SK-N-SH (cell line): Measurements from ENCODE around the gene PCGF2. TPM values are rescaled to one million over a fixed set of nuclear protein-coding genes. Genes with fewer than 3 reads are reported as not detected.

Experiments used
- CTCF ChIA-PET: fragments of 300-600, 350-600 bp; formaldehyde crosslinking; extraction: SDS; loops from one replicate; lab custom pipeline; 2021; lab: Yijun Ruan, JAX
- POLR2A ChIA-PET: fragments of 350-600 bp; sonication (Branson Sonifier 250); formaldehyde crosslinking; extraction: SDS; loops from one replicate; lab custom pipeline; 2020; ENCODE audit warnings: antibody characterized with exemption, inconsistent platforms; lab: Yijun Ruan, JAX
- DNase-seq: peaks from one replicate; pipeline ENCODE4 v3.0.0; 2012
- H2AFZ ChIP-seq: fragments of 200-600 bp; sonication (generic); 2 replicates; pipeline ENCODE4 v1.8.1; 2016; ENCODE audit warnings: antibody characterized with exemption, mild to moderate bottlenecking, low read depth
- H3F3A ChIP-seq: fragments of 200-600 bp; sonication (generic); replicated peaks from 2 replicates; pipeline ENCODE3; 2016; ENCODE audit warnings: antibody characterized with exemption, mild to moderate bottlenecking; ENCODE audit not compliant: insufficient read depth
- H3K27ac ChIP-seq, 2 experiments: fragments of 200-500 bp in 1 of 2; fragments of 200-600 bp in 1 of 2; sonication (Bioruptor generic) in 1 of 2; sonication (generic), shearing (Covaris generic) in 1 of 2; 2 replicates each; pipeline versions ENCODE4 v1.5.1 to v1.6.1; 2014 to 2016; ENCODE audit warnings: low read depth in 2 of 2, inconsistent platforms in 1 of 2, low read length in 1 of 2, mild to moderate bottlenecking in 1 of 2, mixed read lengths in 1 of 2
- H3K27me3 ChIP-seq: fragments of 200-600 bp; sonication (generic), shearing (Covaris generic); 2 replicates; pipeline ENCODE4 v1.6.1; 2016; ENCODE audit warnings: mixed run types; ENCODE audit not compliant: insufficient read depth
- H3K36me3 ChIP-seq, 2 experiments: fragments of 200-500 bp in 1 of 2; fragments of 200-600 bp in 1 of 2; sonication (Bioruptor generic) in 1 of 2; sonication (generic) in 1 of 2; replicated peaks in 1 of 2; 2 replicates each; pipeline versions ENCODE3 to v1.5.1; 2014 to 2016; ENCODE audit warnings: low read length in 1 of 2, mild to moderate bottlenecking in 1 of 2; ENCODE audit not compliant: insufficient read depth in 2 of 2, control insufficient read depth in 1 of 2
- H3K4me1 ChIP-seq, 2 experiments: fragments of 200-500 bp in 1 of 2; fragments of 200-600 bp in 1 of 2; sonication (Bioruptor generic) in 1 of 2; sonication (generic), shearing (Covaris generic) in 1 of 2; 2 replicates each; pipeline versions ENCODE4 v1.5.1 to v1.6.1; 2014 to 2016; ENCODE audit warnings: low read depth in 1 of 2, low read length in 1 of 2, mixed run types in 1 of 2; ENCODE audit not compliant: insufficient read depth in 2 of 2, control insufficient read depth in 1 of 2
- H3K4me2 ChIP-seq: fragments of 200-600 bp; sonication (generic), shearing (Covaris generic); 2 replicates; pipeline ENCODE4 v1.6.1; 2017; ENCODE audit warnings: mixed run types
- H3K4me3 ChIP-seq, 2 experiments: fragments of 200-500 bp in 1 of 2; fragments of 200-600 bp in 1 of 2; sonication (Bioruptor generic) in 1 of 2; sonication (generic), shearing (Covaris generic) in 1 of 2; 2 replicates each; pipeline versions ENCODE4 v1.5.1 to v1.8.1; 2014 to 2016; ENCODE audit warnings: low read depth in 2 of 2, inconsistent platforms in 1 of 2, low read length in 1 of 2, mild to moderate bottlenecking in 1 of 2, mixed read lengths in 1 of 2, moderate library complexity in 1 of 2
- H3K79me2 ChIP-seq: fragments of 200-600 bp; sonication (generic); 2 replicates; pipeline ENCODE4 v1.8.1; 2017; ENCODE audit warnings: mild to moderate bottlenecking; ENCODE audit not compliant: insufficient read depth
- H3K9ac ChIP-seq: fragments of 200-600 bp; sonication (generic); 2 replicates; pipeline ENCODE4 v1.6.1; 2017; ENCODE audit warnings: mixed run types
- H3K9me2 ChIP-seq: fragments of 200-600 bp; sonication (generic); 2 replicates; pipeline ENCODE4 v1.6.1; 2017; ENCODE audit warnings: mixed run types
- H3K9me3 ChIP-seq: fragments of 200-600 bp; sonication (generic); 2 replicates; pipeline ENCODE4 v1.6.1; 2017; ENCODE audit warnings: mixed run types, mild to moderate bottlenecking, moderate library complexity
- H4K20me1 ChIP-seq: fragments of 200-600 bp; sonication (generic); 2 replicates; pipeline ENCODE4 v1.6.1; 2017; ENCODE audit warnings: mild to moderate bottlenecking, mixed run types; ENCODE audit not compliant: insufficient read depth
- EZH2phosphoT487 ChIP-seq: fragments of 200-600 bp; sonication (generic); IDR thresholded peaks from 2 replicates; pipeline ENCODE4 v1.6.1; 2017; ENCODE audit warnings: low read depth, mixed run types, mild to moderate bottlenecking, antibody characterized with exemption, moderate library complexity, borderline replicate concordance
- FOXJ3 ChIP-seq: sonication (generic); formaldehyde crosslinking; IDR thresholded peaks from 2 replicates; pipeline ENCODE4 v1.5.1; 2020; ENCODE audit warnings: mild to moderate bottlenecking, missing genetic modification reagents
- FOXM1 ChIP-seq: IDR thresholded peaks from 2 replicates; pipeline ENCODE4 v1.4.0; 2012; ENCODE audit warnings: low read depth, mild to moderate bottlenecking
- POLR2AphosphoS5 ChIP-seq: IDR thresholded peaks from 2 replicates; pipeline ENCODE4 v1.6.1; 2012; ENCODE audit warnings: low read depth, low read length
- RAD21 ChIP-seq: IDR thresholded peaks from 2 replicates; pipeline ENCODE4 v1.6.1; 2012; ENCODE audit warnings: mild to moderate bottlenecking, low read length
- TCF12 ChIP-seq: IDR thresholded peaks from 2 replicates; pipeline ENCODE4 v1.4.0; 2012
- WGBS: methylation state at CpG from one replicate; pipeline ENCODE4 v1.1.6; 2017; ENCODE audit warnings: low lambda C conversion rate; 5-methylcytosine and 5-hydroxymethylcytosine counted together
- polyA plus RNA-seq, 3 experiments: library from polyadenylated mRNA; depleted of rRNA; stranded (reverse); fragments of >200 nt; gene quantifications; 2 replicates each; pipeline ENCODE4 v1.2.3, GENCODE V29; 2012
- TF ChIP-seq, protein P1 (sequence below): fragments of 200-600 bp; sonication (generic); IDR thresholded peaks from 2 replicates; pipeline ENCODE4 v1.6.1; 2017; ENCODE audit warnings: antibody characterized with exemption, mild to moderate bottlenecking, moderate library complexity
- TF ChIP-seq, protein P2 (sequence below): fragments of 150-350 bp; IDR thresholded peaks from 2 replicates; pipeline ENCODE4 v1.6.1; 2016; ENCODE audit warnings: mild to moderate bottlenecking, low read depth, low read length
- TF ChIP-seq, protein P3 (sequence below): IDR thresholded peaks from 2 replicates; pipeline ENCODE4 v1.4.0; 2012; ENCODE audit warnings: low read depth, borderline replicate concordance
- TF ChIP-seq, protein P4 (sequence below): IDR thresholded peaks from 2 replicates; pipeline ENCODE4; 2012

Gene PCGF2
- polyA plus RNA-seq, 1 of the 3 experiments (the other 2 are of a cell fraction): 39.8 TPM

DNA sequence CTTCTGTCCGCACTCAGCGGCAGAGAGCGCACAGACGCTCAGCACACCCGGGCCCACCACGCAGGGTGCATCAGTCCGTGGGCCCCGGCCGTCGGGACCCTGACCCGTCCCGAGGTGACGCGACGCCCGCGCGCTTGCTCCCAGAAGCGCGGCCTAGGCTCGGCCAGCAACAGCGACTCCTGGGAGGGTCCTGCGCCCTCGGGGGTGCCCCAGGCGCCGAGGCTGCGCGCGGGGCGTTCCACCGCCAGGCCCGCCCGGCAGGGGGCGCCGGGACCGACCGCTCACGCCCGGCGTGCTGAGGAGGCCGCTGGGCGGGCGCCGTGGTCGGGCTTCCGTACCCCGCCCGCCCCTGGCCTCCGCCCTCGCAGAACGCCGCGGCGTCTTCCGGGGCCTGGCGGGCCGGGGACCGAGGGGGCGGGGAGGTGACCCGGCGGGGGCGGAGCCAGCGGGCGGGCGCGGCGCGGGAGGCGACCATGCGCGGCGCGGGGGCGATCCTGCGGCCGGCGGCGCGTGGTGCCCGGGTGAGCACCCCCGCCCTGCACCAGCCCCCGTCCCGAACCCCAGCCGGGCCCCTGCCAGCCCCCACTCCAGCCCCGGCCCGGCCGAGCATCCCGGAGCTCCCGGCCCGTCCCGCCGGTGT, 18.1 kb downstream of the PCGF2 start, which contains the start of gene CISD3 (continued):
- TF ChIP-seq, protein P1, sequence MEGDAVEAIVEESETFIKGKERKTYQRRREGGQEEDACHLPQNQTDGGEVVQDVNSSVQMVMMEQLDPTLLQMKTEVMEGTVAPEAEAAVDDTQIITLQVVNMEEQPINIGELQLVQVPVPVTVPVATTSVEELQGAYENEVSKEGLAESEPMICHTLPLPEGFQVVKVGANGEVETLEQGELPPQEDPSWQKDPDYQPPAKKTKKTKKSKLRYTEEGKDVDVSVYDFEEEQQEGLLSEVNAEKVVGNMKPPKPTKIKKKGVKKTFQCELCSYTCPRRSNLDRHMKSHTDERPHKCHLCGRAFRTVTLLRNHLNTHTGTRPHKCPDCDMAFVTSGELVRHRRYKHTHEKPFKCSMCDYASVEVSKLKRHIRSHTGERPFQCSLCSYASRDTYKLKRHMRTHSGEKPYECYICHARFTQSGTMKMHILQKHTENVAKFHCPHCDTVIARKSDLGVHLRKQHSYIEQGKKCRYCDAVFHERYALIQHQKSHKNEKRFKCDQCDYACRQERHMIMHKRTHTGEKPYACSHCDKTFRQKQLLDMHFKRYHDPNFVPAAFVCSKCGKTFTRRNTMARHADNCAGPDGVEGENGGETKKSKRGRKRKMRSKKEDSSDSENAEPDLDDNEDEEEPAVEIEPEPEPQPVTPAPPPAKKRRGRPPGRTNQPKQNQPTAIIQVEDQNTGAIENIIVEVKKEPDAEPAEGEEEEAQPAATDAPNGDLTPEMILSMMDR: peak; percentile 54
- TF ChIP-seq FOXM1: no peak
- TF ChIP-seq, protein P2, sequence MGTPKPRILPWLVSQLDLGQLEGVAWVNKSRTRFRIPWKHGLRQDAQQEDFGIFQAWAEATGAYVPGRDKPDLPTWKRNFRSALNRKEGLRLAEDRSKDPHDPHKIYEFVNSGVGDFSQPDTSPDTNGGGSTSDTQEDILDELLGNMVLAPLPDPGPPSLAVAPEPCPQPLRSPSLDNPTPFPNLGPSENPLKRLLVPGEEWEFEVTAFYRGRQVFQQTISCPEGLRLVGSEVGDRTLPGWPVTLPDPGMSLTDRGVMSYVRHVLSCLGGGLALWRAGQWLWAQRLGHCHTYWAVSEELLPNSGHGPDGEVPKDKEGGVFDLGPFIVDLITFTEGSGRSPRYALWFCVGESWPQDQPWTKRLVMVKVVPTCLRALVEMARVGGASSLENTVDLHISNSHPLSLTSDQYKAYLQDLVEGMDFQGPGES: no peak
- TF ChIP-seq, protein P3, sequence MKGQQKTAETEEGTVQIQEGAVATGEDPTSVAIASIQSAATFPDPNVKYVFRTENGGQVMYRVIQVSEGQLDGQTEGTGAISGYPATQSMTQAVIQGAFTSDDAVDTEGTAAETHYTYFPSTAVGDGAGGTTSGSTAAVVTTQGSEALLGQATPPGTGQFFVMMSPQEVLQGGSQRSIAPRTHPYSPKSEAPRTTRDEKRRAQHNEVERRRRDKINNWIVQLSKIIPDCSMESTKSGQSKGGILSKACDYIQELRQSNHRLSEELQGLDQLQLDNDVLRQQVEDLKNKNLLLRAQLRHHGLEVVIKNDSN: no peak

DNA sequence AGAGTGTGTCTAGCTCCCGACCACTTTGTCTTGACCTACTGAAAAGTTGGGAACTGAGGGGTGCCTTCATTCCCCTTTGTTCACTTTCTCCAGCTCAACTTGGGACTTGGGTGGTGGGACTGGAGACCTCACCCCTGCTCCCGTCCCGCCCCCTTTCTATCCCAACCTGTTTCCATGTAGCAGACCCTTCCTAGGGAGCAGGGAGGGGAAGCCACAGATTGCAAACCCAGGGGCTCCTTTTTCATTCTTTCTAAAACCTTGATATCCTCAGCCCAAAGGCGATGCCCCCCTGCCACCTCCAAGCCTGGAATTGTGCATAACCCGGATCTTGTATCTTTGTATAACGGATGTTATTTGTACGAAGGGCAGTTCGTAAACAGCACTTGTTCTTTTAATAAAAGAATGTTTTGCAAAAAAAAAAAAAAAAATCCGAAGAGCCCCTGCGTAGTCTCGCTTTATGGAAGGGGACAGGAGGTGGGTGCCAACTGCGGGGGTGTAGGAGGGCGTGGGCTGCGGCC, 18.7 kb downstream of the PCGF2 start:
- ChIA-PET POLR2A (no interaction called here), CTCF (interaction anchor here (0.8 to 3.4 kb wide), 7 partner anchors 8 to 424 kb away, joined by 3 to 18 read pairs (median 4); no protein-coding TSS in a partner anchor)
- H2AFZ ChIP-seq: peak overlapping the region; percentile 88; the same call in 1 of the 2 replicates

More for the DNA sequence above, 18.7 kb downstream of the PCGF2 start:
- Histone ChIP-seq H3K79me2 (peaks cover 28% of the 10 kb centered on the region; the same call in 1 of the 2 replicates), H3K4me1 (peaks cover 7 to 69% of the 10 kb centered on the region in 2 experiments; a peak in 1 of 4 replicates), H3K9me2 (no peaks in the 10 kb centered on the region), H3K4me2 (peak overlapping the region; percentile 81), H3F3A (peaks cover 27% of the 10 kb centered on the region), H3K36me3 (peaks cover 11 to 18% of the 10 kb centered on the region in 2 experiments), H3K27ac (peak overlapping the region; percentile 44 to 98; a peak in 3 of 4 replicates), H3K4me3 (peak overlapping the region; percentile 68 to 79), H3K9ac (peak overlapping the region; percentile 68; the same call in 1 of the 2 replicates), H3K9me3 (no peaks in the 10 kb centered on the region), H3K27me3 (no peaks in the 10 kb centered on the region), H4K20me1 (peaks cover 14% of the 10 kb centered on the region; the same call in 1 of the 2 replicates)
- no peak for TF ChIP-seq FOXJ3 (CRISPR knock-in tag)
- TF ChIP-seq RAD21: no peak
- no peak for TF ChIP-seq POLR2AphosphoS5
- TF ChIP-seq EZH2phosphoT487: no peak
- TF ChIP-seq, protein P4, sequence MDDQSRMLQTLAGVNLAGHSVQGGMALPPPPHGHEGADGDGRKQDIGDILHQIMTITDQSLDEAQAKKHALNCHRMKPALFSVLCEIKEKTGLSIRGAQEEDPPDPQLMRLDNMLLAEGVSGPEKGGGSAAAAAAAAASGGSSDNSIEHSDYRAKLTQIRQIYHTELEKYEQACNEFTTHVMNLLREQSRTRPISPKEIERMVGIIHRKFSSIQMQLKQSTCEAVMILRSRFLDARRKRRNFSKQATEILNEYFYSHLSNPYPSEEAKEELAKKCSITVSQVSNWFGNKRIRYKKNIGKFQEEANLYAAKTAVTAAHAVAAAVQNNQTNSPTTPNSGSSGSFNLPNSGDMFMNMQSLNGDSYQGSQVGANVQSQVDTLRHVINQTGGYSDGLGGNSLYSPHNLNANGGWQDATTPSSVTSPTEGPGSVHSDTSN: no peak
- no peak for TF ChIP-seq TCF12
- TF ChIP-seq, protein P1: no peak
- no peak for DNase-seq
- WGBS: 46% methylated on average over 14 of the region's 14 CpGs
